HG02938 (cell line): ENCODE data around the gene EHD4.

Experiments used
- ATAC-seq: cut with Tn5 transposase; IDR thresholded peaks from one replicate; pipeline ENCODE4 v1.9.1; 2021; ENCODE audit warnings: mild to moderate bottlenecking, moderate library complexity; ENCODE audit not compliant: unreplicated experiment

EHD4 gene

GRCh38 chr15:41866872-41867579, 105.3 kb downstream of the EHD4 start:
- ATAC-seq = no peak

- no peak for ATAC-seq
Measured at GRCh38 chr15:41866263-41866703, 106.1 kb downstream of the EHD4 start.

GRCh38 chr15:41865490-41866055, 106.8 kb downstream of the EHD4 start:
- ATAC-seq = no peak

GRCh38 chr15:41862515-41863116, 109.7 kb downstream of the EHD4 start:
- no peak for ATAC-seq

- ATAC-seq = no peak
Measured at GRCh38 chr15:41861736-41862356, 110.5 kb downstream of the EHD4 start.

- no peak for ATAC-seq
Measured at GRCh38 chr15:41860049-41860828, 112.1 kb downstream of the EHD4 start.

GRCh38 chr15:41858756-41859155, 113.6 kb downstream of the EHD4 start:
- ATAC-seq = no peak

- no peak for ATAC-seq
Measured at GRCh38 chr15:41857316-41857715, 115.0 kb downstream of the EHD4 start.

- no peak for ATAC-seq
Measured at GRCh38 chr15:41856716-41857115, 115.6 kb downstream of the EHD4 start.

GRCh38 chr15:41856262-41856661, 116.1 kb downstream of the EHD4 start:
- ATAC-seq = no peak

GRCh38 chr15:41855261-41855961, 116.9 kb downstream of the EHD4 start:
- no peak for ATAC-seq

GRCh38 chr15:41854443-41854842, 117.9 kb downstream of the EHD4 start:
- ATAC-seq = no peak

GRCh38 chr15:41853831-41854230, 118.5 kb downstream of the EHD4 start:
- no peak for ATAC-seq

- no peak for ATAC-seq
Measured at GRCh38 chr15:41852736-41853590, 119.4 kb downstream of the EHD4 start.

- ATAC-seq = no peak
Measured at GRCh38 chr15:41851755-41852370, 120.5 kb downstream of the EHD4 start.

- ATAC-seq = no peak
Measured at GRCh38 chr15:41851167-41851523, 121.2 kb downstream of the EHD4 start.

GRCh38 chr15:41850482-41851166, 121.7 kb downstream of the EHD4 start:
- ATAC-seq = no peak

GRCh38 chr15:41849861-41850260, 122.5 kb downstream of the EHD4 start:
- ATAC-seq = no peak

- ATAC-seq = no peak
Measured at GRCh38 chr15:41849204-41849603, 123.2 kb downstream of the EHD4 start.
